NCI-H446 (cell line): ENCODE measurements around the gene ZNF593OS.

Experiments
- DNase-seq, 2 experiments: peaks; one replicate each; lab custom pipeline; 2025; lab: John Stamatoyannopoulos, UW

The ZNF593OS gene

GRCh38 chr1:26126321-26127084 lies 45.1 kb downstream of the ZNF593OS start:
- no peak for DNase-seq

DNA sequence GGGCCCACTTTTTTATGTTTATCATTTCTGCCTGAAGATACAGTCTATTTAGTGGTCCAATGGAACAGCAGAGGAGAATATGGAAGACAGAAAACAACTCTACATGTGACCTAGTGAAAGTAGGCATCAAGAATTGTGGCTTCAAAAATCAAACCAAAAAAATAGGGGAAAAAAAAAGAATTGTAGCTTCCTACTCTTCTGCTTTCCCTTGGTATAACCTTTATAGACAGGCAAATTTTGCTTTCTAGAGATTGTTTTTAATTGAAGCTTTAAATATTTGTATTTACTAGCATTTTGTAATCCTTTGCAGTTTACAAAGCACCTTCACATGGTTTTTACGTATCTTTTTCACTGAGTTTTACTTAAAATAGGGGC lies 45.7 kb downstream of the ZNF593OS start:
- DNase-seq: no peak

DNA sequence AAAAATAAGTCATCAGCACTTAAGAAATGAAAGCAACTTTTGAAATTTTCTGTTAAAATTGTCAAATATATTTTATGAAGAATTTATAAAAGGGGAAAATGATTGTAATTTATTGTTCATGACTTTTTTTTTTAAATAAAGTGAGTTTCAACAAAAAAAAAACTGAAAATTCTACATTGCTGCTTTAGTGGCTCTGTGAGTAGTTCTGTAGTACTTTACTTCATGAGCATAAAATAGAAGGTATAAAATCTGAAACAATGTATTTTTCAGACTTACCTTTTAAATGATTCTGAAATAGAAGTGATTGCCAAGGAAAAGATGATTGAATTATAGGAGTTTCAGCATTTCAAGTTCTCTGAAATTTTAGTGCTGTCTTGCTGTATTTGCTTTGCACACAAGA lies 46.2 kb downstream of the ZNF593OS start:
- no peak for DNase-seq

DNA sequence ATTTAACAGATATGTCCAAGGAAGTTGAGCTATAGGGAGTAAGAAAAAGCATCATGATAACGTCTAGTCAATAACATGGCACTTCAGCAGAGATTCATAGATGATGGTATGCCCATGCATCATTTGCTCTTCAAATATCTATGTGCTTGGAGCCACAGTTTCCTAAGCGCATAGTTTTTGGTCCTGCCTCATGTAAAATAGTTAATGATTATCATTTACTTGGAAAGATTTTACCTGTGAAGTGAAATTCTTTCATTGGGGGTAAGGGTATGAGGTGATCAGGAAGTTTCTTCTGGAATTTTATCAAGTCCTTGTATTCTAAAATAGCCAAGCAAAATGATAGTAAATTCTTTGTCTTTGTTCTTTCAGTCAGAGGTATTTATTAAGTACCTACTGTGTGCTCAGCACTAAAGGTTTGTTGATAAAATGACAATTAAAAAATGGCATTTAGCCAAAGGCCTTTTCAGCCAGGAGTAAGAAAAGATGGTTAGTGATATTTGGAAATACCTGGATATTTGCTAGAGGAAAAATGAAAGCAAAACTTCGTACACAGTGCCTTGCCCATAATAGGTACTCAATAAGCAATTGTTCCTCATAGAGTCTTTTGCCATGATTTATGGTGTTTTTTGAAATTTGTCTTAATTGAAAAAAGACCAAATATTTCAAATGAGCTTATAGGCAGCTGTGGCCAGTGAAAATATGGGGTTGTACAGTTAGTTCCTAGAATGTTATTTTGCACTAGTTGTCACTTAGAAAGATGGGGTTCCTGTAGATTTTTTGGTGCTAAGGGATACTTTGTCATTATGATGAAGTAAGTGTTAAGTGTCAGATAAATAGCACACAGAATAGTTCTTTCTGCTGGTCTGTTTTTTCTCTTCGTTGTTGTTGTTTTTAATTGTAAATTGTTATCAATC lies 47.0 kb downstream of the ZNF593OS start:
- no peak for DNase-seq

- no peak for DNase-seq
Measured at GRCh38 chr1:26122988-26123973, 48.4 kb downstream of the ZNF593OS start.

DNA sequence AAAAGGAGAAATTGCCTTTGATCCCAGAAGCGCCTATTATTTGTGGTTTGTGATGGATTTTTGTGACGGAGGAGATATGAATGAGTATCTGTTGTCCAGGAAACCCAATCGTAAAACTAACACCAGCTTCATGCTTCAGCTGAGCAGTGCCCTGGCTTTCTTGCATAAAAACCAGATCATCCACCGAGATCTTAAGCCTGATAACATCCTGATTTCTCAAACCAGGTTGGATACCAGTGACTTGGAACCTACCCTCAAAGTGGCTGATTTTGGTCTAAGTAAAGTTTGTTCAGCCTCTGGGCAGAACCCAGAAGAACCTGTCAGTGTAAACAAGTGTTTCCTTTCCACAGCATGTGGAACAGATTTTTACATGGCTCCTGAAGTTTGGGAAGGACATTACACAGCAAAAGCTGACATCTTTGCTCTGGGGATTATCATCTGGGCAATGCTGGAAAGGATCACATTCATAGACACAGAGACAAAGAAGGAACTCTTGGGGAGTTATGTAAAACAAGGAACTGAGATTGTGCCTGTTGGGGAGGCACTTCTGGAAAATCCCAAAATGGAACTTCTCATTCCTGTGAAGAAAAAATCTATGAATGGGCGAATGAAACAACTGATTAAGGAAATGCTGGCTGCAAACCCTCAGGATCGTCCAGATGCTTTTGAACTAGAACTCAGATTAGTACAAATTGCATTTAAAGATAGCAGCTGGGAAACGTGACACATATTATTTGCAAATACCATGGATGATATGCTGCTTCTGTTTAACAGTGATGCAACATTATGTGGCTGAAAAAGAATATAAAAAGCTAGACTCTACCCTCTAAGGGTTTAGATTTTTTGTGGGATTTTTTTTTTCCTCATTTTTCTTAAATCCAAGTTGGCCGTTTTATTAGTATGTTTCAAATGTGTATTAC lies 49.5 kb downstream of the ZNF593OS start:
- DNase-seq: no peak

DNA sequence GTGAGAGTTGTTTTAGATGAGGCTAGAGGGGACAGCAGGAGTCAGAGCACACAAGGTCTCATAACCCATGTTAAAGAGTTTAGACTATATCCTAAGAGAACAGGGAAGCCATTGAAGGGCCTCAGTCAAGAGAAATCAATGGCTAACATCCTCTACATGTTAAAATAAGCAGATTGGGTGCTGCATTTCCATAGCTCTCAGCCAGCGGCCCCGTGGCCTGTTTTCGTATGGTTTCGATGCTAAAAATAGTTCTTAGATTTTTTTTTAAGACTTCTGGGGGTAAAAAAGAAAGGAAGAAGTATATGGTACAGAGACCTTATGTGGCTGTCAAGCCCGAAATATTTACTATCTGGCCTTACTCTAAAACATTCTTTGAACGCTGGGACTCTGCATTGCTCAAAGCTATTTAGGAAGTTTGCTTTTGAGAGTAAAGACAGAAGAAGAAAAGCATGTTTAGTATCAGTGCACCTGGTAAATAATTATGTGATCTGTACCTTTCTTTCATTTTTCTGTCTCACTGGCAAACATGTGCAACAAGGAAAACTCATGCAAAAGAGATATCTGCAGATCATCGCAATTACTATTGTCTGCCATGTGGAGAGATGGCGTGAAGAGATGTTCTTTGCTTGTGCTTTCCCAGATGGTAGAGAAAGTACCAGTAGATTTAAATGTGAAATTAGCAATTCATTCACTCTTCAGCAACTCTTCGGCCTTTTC lies 51.6 kb downstream of the ZNF593OS start:
- no peak for DNase-seq
